Measurements from ENCODE around the gene TMEM259. TPM values are rescaled to one million over a fixed set of nuclear protein-coding genes. Genes with fewer than 3 reads are reported as not detected.
A peak's percentile ranks its signal among the peaks of the same experiment; 100 is the strongest.

TMEM259 gene
- total RNA-seq, 1 donor from 2014 or later, result 120 TPM

GRCh38 chr19:974564-975257, 46.2 kb downstream of the TMEM259 start:
- peaks cover 5% of the 10 kb centered on the region for H3K9me3 Mint-ChIP-seq (ENCODE audit: low read depth)
- no peak overlapping the region for H3K4me3 Mint-ChIP-seq (ENCODE audit: unreplicated experiment)

DNA sequence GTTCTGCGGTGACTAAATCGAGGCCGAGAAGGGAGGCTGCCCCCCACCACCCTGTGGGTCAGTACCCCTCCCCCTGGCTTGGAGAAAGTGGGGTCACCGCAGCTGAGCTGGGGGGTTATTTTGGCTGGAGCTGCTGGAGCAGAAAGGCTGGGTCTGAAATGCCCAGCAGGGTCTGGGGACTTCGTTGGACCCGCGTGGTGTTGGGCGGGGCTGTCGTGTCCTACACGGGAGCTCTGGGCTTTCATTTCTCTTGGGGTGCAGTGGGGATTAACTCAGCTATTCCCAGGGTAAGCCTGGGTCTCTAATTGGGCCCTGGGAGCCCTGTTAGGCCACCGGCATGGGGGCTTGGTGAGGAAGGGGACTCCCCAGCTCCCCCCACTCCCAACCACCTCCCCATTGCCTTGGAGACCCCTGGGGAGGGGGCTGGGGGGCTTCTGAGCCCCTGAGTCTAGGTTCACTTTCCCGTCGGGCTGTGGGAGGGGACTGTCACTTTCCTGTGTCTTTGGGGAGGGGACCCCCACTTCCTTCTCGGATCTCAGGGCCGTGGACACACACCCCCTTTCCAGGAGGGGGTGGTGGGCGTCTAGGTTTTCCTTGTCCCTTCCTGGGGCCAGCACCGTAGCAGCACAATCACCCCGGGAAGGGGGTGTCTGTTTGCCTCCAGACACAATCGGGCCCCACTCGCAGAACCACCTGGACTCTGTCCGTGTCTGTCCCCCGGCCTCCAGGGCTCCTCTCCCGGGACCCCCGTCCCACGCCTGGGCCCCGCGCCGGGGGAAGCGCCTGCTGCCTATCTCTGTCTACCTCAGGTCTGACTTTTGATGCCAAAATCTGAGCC, 47.0 kb downstream of the TMEM259 start:
- no peaks in the 10 kb centered on the region for H3K27me3 Mint-ChIP-seq (ENCODE audit: low read depth)
- DNase-seq (ENCODE audit: low spot score), result no peak
- H3K27ac Mint-ChIP-seq (ENCODE audit: unreplicated experiment), result no peak overlapping the region
- H3K4me3 Mint-ChIP-seq (ENCODE audit: unreplicated experiment), result no peak overlapping the region
- peaks cover 5% of the 10 kb centered on the region for H3K9me3 Mint-ChIP-seq (ENCODE audit: low read depth)
- TF ChIP-seq, protein P1, sequence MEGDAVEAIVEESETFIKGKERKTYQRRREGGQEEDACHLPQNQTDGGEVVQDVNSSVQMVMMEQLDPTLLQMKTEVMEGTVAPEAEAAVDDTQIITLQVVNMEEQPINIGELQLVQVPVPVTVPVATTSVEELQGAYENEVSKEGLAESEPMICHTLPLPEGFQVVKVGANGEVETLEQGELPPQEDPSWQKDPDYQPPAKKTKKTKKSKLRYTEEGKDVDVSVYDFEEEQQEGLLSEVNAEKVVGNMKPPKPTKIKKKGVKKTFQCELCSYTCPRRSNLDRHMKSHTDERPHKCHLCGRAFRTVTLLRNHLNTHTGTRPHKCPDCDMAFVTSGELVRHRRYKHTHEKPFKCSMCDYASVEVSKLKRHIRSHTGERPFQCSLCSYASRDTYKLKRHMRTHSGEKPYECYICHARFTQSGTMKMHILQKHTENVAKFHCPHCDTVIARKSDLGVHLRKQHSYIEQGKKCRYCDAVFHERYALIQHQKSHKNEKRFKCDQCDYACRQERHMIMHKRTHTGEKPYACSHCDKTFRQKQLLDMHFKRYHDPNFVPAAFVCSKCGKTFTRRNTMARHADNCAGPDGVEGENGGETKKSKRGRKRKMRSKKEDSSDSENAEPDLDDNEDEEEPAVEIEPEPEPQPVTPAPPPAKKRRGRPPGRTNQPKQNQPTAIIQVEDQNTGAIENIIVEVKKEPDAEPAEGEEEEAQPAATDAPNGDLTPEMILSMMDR (IDR thresholded peaks at IDR 0.05), result no peak
- peaks cover 8% of the 10 kb centered on the region for H3K36me3 Mint-ChIP-seq (ENCODE audit: low read depth)
- no peaks in the 10 kb centered on the region for H3K4me1 Mint-ChIP-seq (ENCODE audit: low read depth)

More at GRCh38 chr19:974564-975257, 46.2 kb downstream of the TMEM259 start:
- Mint-ChIP-seq H3K27ac (ENCODE audit: unreplicated experiment) (no peak overlapping the region), H3K36me3 (ENCODE audit: low read depth) (peaks cover 8% of the 10 kb centered on the region), H3K4me1 (ENCODE audit: low read depth) (no peaks in the 10 kb centered on the region), H3K27me3 (ENCODE audit: low read depth) (no peaks in the 10 kb centered on the region)
- peak; percentile 89 for DNase-seq (ENCODE audit: low spot score)
- TF ChIP-seq, protein P1 (IDR thresholded peaks at IDR 0.05), result no peak

GRCh38 chr19:972281-972680, 48.6 kb downstream of the TMEM259 start:
- TF ChIP-seq, protein P1 (IDR thresholded peaks at IDR 0.05), result no peak
- Mint-ChIP-seq H3K9me3 (ENCODE audit: low read depth) (peaks cover 5% of the 10 kb centered on the region), H3K4me1 (ENCODE audit: low read depth) (no peaks in the 10 kb centered on the region), H3K27ac (ENCODE audit: unreplicated experiment) (no peak overlapping the region), H3K27me3 (ENCODE audit: low read depth) (no peaks in the 10 kb centered on the region), H3K36me3 (ENCODE audit: low read depth) (peaks cover 16% of the 10 kb centered on the region), H3K4me3 (ENCODE audit: unreplicated experiment) (no peak overlapping the region)
- no peak for DNase-seq (ENCODE audit: low spot score)

GRCh38 chr19:971795-972194, 49.1 kb downstream of the TMEM259 start:
- no peaks in the 10 kb centered on the region for H3K4me1 Mint-ChIP-seq (ENCODE audit: low read depth)
- peaks cover 5% of the 10 kb centered on the region for H3K9me3 Mint-ChIP-seq (ENCODE audit: low read depth)
- no peak overlapping the region for H3K27ac Mint-ChIP-seq (ENCODE audit: unreplicated experiment)
- DNase-seq (ENCODE audit: low spot score), result no peak
- TF ChIP-seq, protein P1 (IDR thresholded peaks at IDR 0.05), result no peak
- H3K27me3 Mint-ChIP-seq (ENCODE audit: low read depth), result no peaks in the 10 kb centered on the region
- H3K36me3 Mint-ChIP-seq (ENCODE audit: low read depth), result peaks cover 16% of the 10 kb centered on the region
- no peak overlapping the region for H3K4me3 Mint-ChIP-seq (ENCODE audit: unreplicated experiment)

DNA sequence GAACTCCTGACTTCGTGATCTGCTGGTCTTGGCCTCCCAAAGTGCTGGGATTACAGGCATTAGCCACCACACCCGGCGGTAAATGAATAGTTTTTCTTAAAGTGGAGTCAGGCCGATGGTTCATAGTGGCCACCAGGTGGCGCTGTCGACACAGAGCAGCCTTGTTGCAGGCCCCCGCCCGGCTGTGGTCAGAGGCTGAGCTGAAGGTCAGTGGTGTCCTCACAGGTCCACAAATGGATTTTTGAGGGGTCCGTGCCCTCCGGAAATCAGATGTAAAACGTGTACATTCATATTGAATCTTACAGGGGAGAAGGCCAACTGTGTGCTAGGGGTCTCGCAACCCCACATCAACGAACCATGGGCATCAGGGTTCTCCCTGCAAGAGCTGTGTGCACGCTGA, 50.2 kb downstream of the TMEM259 start:
- Mint-ChIP-seq H3K4me3 (ENCODE audit: unreplicated experiment) (no peak overlapping the region), H3K9me3 (ENCODE audit: low read depth) (peaks cover 5% of the 10 kb centered on the region), H3K27ac (ENCODE audit: unreplicated experiment) (no peak overlapping the region), H3K36me3 (ENCODE audit: low read depth) (peaks cover 20% of the 10 kb centered on the region), H3K27me3 (ENCODE audit: low read depth) (no peaks in the 10 kb centered on the region), H3K4me1 (ENCODE audit: low read depth) (no peaks in the 10 kb centered on the region)
- TF ChIP-seq, protein P1 (IDR thresholded peaks at IDR 0.05), result peak; percentile 80
- DNase-seq (ENCODE audit: low spot score), result no peak

Data from chondrocyte (in vitro differentiated cells).